ENCODE measurements around the gene DLG5. TPM values are rescaled to one million over a fixed set of nuclear protein-coding genes. Genes with fewer than 3 reads are reported as not detected.

The DLG5 gene
- total and polyA plus RNA-seq, 10 of the 15 experiments (the other 5 are each of a cell fraction or from before 2014, with no cell fraction given) = 0.18 to 6.6 (median 2.7) TPM

- TF ChIP-seq NKRF (conservative IDR thresholded peaks at IDR 0.05) (no peak), NFYB (IDR thresholded peaks at IDR 0.05; ENCODE audit: insufficient read depth, low read depth, low read length) (no peak), BCLAF1 (IDR thresholded peaks at IDR 0.05) (no peak), SMAD5 (IDR thresholded peaks at IDR 0.05; ENCODE audit: low read depth) (no peak), STAT3 (IDR thresholded peaks at IDR 0.05; ENCODE audit: low read depth, low read length) (no peak), SIX5 (IDR thresholded peaks at IDR 0.05; ENCODE audit: low read depth, low read length, severe bottlenecking) (no peak), TCF3 (IDR thresholded peaks at IDR 0.05; ENCODE audit: borderline replicate concordance, insufficient read depth, low read depth, low read length) (no peak), TBL1XR1 (IDR thresholded peaks at IDR 0.05; ENCODE audit: low read depth, low read length) (no peak), IKZF2 (IDR thresholded peaks at IDR 0.05) (no peak), CEBPB (IDR thresholded peaks at IDR 0.05; ENCODE audit: borderline replicate concordance in 1 of 2, low read depth in 2 of 2, low read length in 2 of 2) (no peak), RFX5 (IDR thresholded peaks at IDR 0.05; ENCODE audit: low read depth, low read length) (no peak), POU2F2 (IDR thresholded peaks at IDR 0.05; ENCODE audit: borderline replicate concordance, low read depth, low read length) (no peak), SUPT20H (IDR thresholded peaks at IDR 0.05; ENCODE audit: borderline replicate concordance, control insufficient read depth, low read depth, low read length) (no peak), TAF1 (IDR thresholded peaks at IDR 0.05; ENCODE audit: borderline replicate concordance, low read depth, low read length) (no peak), E4F1 (IDR thresholded peaks at IDR 0.05; ENCODE audit: borderline replicate concordance, partially characterized antibody) (no peak), CTCF (IDR thresholded peaks at IDR 0.05 in 2 of 3, conservative IDR thresholded peaks at IDR 0.05 in 1 of 3; ENCODE audit: control insufficient read depth in 2 of 3, extremely low read depth in 1 of 3, insufficient read depth in 1 of 3, low read depth in 3 of 3, low read length in 3 of 3) (no peak)
Measured at GRCh38 chr10:77927402-77928246, 1.1 kb upstream of the DLG5 start (continued).
